Stimulated activated CD8-positive, alpha-beta memory T cell treated with anti-CD3 and anti-CD28 coated beads, Interleukin-4, amount 100 ng/mL, for 48 hours (primary cell): Measurements from ENCODE around the gene PADI4.

Experiments used
- DNase-seq: peaks from one replicate; pipeline ENCODE4 v3.0.0-alpha.2; 2020

PADI4 gene

GRCh38 chr1:17282836-17283235 lies 25.2 kb upstream of the PADI4 start:
- no peak for DNase-seq

DNA sequence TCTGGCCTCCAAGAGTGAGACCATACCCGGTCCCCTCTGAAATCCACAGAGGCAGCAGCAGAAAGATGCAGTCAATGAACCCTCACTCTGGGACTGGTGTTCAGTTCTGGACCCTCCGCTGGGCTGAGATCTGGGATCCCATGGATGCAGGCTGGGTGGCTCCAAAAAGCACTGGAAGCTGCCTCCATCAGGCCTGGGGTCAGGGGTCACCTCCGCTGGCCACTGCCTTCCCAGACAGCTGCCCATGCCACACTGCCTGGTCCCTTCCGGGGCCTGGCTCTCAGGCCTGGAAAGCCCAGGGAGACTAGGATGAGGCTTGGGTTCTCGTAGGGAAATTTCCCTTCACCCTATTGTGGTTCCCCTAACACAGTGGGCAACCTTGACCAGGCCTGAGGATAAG lies 21.4 kb upstream of the PADI4 start:
- no peak for DNase-seq

- DNase-seq: no peak
Measured at GRCh38 chr1:17287130-17287776, 20.7 kb upstream of the PADI4 start.

GRCh38 chr1:17289721-17290120 lies 18.3 kb upstream of the PADI4 start:
- DNase-seq: no peak

GRCh38 chr1:17290553-17290952 lies 17.4 kb upstream of the PADI4 start:
- DNase-seq: no peak

- DNase-seq: no peak
Measured at GRCh38 chr1:17292299-17293160, 15.5 kb upstream of the PADI4 start.

DNA sequence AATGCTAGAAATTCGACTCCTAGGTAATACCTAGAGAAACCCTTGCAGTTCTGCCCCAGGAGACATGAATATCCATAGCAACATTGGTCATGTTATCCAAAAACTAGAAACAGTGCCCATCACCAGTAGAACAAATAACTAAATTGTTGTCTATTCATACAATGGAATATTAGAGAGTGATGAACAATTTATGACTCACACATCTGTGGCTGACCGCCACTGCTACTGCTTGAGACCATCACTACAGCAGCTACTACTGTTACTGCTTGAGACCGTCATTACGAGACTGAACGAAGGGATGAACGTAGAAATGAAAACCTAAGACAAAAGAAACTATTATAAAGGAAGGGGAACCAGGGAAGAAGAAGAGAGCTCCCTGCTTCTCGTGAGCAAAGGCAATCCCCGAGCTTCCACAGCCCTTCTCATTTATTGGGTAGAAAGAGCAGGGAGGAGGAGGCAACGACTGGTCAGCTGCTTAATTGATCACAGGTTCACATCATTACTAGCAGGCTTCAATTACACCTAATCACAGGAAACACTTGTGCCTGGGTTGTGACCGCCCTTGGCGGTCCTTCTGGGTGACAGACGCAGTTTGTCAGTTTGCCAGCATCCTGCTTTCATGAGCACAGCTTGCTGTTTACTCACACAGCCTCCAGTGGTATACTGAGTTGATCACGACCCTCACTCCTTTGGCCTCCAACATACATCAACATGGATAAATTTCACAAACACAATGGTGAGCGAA lies 14.1 kb upstream of the PADI4 start:
- no peak for DNase-seq

DNA sequence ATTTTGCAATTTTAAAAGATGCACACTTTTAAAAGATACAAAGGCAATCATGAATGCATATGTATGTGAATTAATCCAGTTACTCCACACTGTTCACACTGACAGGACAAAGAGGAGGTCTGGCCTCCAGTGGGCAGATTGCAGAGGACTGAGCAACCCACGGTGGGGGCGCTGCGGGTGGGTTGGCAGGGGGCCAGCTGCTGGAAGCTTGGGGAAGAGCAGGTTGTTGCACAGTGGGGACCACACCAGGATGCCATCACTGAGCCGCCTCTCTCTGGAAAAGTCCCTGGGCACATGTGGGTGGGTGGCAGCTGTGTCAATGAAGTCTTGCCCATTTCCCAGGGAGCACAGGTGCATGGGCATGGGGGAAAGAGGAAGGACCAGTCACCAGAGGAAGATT lies 12.7 kb upstream of the PADI4 start:
- DNase-seq: no peak

DNA sequence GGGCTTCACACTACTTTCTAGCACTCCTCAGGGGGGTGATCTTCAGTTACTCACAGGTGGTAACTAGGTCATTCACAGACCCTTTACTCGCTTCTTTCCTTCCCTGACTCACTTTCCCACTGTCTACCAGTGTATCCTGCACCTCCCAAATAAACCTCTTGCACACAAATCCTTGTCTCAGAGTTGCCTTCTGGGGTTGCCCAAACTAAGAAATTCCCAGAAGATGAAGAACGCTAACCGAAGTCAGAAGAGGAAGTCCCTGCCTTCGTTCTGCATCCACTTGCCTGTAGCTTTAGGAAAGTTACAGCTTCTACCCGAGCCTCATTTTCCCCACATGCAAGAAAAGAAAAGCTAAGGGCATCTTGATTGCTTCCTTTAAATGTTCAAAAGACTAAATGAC lies 11.9 kb upstream of the PADI4 start:
- DNase-seq: no peak

GRCh38 chr1:17297991-17298390 lies 10.0 kb upstream of the PADI4 start:
- DNase-seq: no peak

- DNase-seq: no peak
Measured at GRCh38 chr1:17301767-17302166, 6.2 kb upstream of the PADI4 start.

DNA sequence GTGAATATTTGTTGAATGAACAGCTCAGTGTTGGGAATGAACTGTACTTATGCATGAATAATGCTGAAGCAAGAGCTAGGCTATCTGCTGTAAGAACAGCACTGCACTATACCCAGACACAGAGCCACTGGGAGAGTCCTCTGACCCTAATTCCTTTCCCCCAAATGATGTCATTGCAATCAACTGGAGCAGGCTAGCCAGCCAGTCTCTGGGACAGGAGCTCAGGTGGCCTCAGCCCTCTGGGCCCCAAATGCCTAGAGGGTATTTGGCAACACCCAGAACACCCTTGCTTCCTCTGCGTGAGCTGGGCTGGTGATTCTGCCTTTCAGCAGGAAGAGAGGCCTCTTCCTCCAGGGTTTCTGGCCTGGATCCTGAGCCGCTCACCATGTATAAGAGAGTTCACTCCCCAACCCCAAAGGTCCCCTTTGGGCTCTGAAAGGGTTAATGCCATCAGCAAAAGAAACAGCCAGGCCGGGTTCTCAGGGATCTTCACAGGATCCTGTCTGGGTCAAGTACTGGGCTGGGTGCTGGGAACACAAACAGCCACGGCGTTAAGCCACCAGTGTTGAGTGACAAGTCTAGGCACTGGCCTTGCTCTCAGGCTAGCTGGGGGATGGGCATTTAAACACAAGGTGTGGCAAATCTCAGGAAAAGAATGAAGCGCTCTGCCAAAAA lies 3.7 kb upstream of the PADI4 start:
- no peak for DNase-seq

- DNase-seq: no peak
Measured at GRCh38 chr1:17304826-17305175, 3.2 kb upstream of the PADI4 start.

- DNase-seq: no peak
Measured at GRCh38 chr1:17305576-17306095, 2.4 kb upstream of the PADI4 start.

- no peak for DNase-seq
Measured at GRCh38 chr1:17306407-17306806, 1.6 kb upstream of the PADI4 start.

DNA sequence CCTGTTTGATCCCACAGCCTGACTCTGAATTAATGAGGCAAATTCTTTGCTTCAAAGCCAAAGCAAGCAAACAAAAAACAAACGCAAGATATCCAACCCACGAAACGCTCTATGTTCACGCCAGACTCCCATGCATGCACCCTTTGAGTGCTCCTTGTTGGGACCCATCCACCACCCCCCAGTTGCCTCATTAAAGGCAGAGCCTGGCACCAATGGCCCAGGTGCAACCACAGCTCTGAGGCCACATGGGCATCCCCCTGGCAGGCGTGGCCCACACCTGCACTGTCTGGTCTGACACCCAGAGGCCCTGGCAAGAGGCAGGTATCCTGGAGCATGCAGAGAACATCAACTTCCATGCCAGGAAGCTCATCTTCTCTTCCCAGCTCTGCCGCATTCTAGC lies 1.1 kb upstream of the PADI4 start:
- no peak for DNase-seq

GRCh38 chr1:17307329-17307728 lies 668 bp upstream of the PADI4 start:
- DNase-seq: no peak

DNA sequence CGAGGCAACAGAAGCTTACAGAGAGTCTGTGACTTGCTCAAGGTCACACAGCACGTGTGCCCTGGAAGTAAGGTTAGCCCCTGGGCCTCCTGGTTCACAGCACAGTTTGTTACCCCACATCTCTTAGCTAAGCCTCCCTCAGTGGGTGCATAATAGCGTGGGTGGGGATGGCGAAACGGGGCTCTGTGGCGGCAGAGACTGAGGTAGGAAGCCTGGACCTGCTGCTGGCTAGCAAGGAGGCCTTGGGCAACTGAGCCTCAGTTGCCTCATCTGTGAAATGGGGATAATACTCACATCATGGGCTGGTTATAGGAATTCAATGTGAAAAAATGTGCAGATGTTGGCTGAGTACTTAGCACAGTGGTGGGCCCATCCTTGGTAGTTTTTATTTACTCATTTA lies 596 bp downstream of the PADI4 start:
- DNase-seq: no peak

DNA sequence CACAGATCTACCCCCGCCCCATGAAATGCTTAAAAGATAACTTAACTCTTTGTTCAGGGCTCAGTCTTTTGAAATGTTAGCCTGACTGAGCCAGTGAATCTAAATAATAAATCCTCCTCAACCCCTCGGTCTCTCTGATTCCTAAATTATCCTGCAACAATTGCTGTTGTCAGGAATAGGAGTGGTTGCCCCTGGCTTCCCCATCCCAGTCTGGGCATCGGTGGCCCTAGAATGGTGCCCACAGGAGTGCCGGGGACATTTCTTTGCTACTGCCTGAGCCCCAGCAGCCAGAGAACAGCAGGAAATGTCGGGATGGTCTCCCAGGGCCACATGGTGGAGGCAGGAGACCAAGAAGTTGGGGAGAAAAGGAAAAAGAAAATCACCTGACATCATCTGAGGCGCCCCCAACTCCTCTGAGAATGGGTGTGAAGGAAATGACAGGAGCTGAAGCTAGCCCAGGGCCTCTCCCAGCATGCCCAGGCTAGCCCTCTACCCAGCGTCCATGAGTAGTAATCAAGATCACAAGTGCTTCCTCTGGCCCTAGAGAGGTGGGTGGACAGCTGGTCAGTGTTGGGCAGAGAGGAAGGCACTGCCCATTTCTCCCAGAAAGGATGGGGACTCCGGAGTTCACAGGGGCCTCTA lies 1.6 kb downstream of the PADI4 start:
- DNase-seq: no peak

- DNase-seq: no peak
Measured at GRCh38 chr1:17310068-17310640, 2.2 kb downstream of the PADI4 start.

DNA sequence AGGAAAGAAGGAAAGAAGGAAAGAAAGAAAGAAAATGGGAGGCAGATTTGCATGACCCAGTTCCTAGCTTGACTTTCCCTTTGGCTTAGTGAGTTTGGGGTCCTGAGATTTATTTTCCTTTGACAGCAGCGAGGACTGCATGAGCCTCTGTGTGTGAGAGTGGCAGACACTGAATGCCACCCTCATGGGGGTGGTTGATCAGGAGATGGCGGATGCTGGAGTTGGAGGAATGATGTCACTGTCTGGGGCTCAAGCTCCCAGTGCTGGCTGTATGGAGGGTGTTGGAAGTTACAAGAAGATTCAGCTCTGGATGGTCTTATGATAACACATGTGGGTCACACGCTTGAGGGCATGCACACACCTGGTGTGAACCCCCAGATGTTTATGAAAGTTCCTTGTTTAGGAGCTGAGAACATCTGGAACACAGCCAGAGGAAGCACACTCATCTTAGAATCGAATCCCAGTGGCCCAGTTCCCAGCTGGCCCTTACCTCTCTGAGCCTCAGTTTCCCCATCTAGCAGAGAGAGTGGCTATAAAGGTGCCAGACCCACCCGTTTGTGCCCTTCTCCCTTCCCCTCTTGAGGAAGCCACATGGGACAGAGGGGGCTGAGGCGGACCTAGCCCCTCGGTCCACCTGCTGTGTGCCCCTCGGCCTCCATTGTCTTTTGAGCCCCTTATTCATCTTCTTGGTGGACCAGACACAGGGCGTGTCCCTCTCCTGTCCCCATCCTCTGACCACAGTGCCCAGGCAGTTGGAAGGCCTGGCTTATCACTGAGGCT lies 5.7 kb downstream of the PADI4 start:
- DNase-seq: no peak
